Thyroid gland (tissue), 4 donors: ENCODE data around the gene BCL7B.

Experiments
- CTCF ChIP-seq, 6 experiments: fragments of 200-600 bp in 3 of 6; fragments of 450-650 bp in 3 of 6; sonication (generic) in 3 of 6; IDR thresholded peaks; one replicate each; pipeline ENCODE4 v1.5.1; 2016 to 2019; ENCODE audit warnings: antibody characterized with exemption in 6 of 6, mild to moderate bottlenecking in 2 of 6, inconsistent platforms in 1 of 6, moderate library complexity in 1 of 6
- POLR2A ChIP-seq, 2 donors: fragments of 450-650 bp; IDR thresholded peaks; one replicate each; pipeline ENCODE4 v1.6.1; 2017; ENCODE audit warnings: antibody characterized with exemption in 2 of 2, mild to moderate bottlenecking in 2 of 2, moderate library complexity in 1 of 2

GRCh38 chr7:73518470-73518869, 39.0 kb downstream of the BCL7B start:
- TF ChIP-seq CTCF (IDR thresholded peaks at IDR 0.05) = no peak
- TF ChIP-seq POLR2A (IDR thresholded peaks at IDR 0.05) = no peak
